ENCODE measurements around the gene GALNTL6. TPM values are rescaled to one million over a fixed set of nuclear protein-coding genes. Genes with fewer than 3 reads are reported as not detected.

The GALNTL6 gene
- total and polyA plus RNA-seq, 2 experiments from 2014 or later: 0.38 to 0.40 TPM

DNA sequence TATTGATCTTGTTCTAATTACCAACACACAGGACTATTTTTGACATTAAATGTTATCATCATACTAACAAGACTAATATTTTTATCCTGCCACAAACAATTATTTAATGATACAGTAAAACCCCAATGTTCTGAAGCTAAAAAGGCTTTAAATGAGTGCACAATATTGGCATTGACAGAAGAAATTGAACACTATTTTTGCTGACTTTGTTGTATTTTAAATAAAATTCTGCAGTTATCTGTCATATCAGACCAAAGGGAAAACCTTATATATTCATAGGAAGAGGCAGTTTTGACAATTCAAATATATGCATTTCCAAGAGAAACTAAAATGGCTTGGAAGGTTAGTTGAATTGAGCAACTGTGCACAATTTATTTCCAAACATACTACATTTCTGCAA lies 957.6 kb downstream of the GALNTL6 start (continued):
- TF ChIP-seq ZNF462 (CRISPR knock-in tag; IDR thresholded peaks at IDR 0.05): no peak
- no peak for TF ChIP-seq CREB1 (CRISPR knock-in tag; IDR thresholded peaks at IDR 0.05; ENCODE audit: low read depth)
- no peak for TF ChIP-seq ZNF331 (CRISPR knock-in tag; IDR thresholded peaks at IDR 0.05; ENCODE audit: low read depth)
- TF ChIP-seq CTCF (conservative IDR thresholded peaks at IDR 0.05; ENCODE audit: low read depth in 2 of 2): no peak

GRCh38 chr4:172772781-172773180 lies 959.6 kb downstream of the GALNTL6 start:
- Histone ChIP-seq H3K9me2 (ENCODE audit: insufficient read depth) (no peaks in the 10 kb centered on the region), H3K79me2 (replicated peaks; ENCODE audit: insufficient read depth) (no peaks in the 10 kb centered on the region), H3K27ac (ENCODE audit: low read depth) (no peak overlapping the region), H4K20me1 (replicated peaks; ENCODE audit: insufficient read depth) (no peaks in the 10 kb centered on the region), H3K36me3 (ENCODE audit: insufficient read depth) (no peaks in the 10 kb centered on the region), H2AFZ (no peak overlapping the region), H3K4me3 (no peak overlapping the region), H3F3A (replicated peaks; ENCODE audit: low read depth) (no peaks in the 10 kb centered on the region), H3K27me3 (ENCODE audit: insufficient read depth) (no peaks in the 10 kb centered on the region), H3K4me2 (no peak overlapping the region), H3K4me1 (ENCODE audit: insufficient read depth) (no peaks in the 10 kb centered on the region)
- Mint-ChIP-seq H3K9me3 (no peaks in the 10 kb centered on the region), H3K4me3 (no peak overlapping the region), H3K27me3 (ENCODE audit: insufficient read depth, low read depth, poor library complexity) (no peaks in the 10 kb centered on the region), H3K4me1 (no peaks in the 10 kb centered on the region), H3K27ac (no peak overlapping the region), H3K36me3 (ENCODE audit: low read depth) (no peaks in the 10 kb centered on the region)
- DNase-seq (ENCODE audit: low spot score): no peak
- no peak for ATAC-seq
- TF ChIP-seq, protein P1, sequence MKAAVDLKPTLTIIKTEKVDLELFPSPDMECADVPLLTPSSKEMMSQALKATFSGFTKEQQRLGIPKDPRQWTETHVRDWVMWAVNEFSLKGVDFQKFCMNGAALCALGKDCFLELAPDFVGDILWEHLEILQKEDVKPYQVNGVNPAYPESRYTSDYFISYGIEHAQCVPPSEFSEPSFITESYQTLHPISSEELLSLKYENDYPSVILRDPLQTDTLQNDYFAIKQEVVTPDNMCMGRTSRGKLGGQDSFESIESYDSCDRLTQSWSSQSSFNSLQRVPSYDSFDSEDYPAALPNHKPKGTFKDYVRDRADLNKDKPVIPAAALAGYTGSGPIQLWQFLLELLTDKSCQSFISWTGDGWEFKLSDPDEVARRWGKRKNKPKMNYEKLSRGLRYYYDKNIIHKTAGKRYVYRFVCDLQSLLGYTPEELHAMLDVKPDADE (IDR thresholded peaks at IDR 0.05): no peak
- TF ChIP-seq CTCF (conservative IDR thresholded peaks at IDR 0.05; ENCODE audit: low read depth in 2 of 2): no peak
- TF ChIP-seq, protein P2, sequence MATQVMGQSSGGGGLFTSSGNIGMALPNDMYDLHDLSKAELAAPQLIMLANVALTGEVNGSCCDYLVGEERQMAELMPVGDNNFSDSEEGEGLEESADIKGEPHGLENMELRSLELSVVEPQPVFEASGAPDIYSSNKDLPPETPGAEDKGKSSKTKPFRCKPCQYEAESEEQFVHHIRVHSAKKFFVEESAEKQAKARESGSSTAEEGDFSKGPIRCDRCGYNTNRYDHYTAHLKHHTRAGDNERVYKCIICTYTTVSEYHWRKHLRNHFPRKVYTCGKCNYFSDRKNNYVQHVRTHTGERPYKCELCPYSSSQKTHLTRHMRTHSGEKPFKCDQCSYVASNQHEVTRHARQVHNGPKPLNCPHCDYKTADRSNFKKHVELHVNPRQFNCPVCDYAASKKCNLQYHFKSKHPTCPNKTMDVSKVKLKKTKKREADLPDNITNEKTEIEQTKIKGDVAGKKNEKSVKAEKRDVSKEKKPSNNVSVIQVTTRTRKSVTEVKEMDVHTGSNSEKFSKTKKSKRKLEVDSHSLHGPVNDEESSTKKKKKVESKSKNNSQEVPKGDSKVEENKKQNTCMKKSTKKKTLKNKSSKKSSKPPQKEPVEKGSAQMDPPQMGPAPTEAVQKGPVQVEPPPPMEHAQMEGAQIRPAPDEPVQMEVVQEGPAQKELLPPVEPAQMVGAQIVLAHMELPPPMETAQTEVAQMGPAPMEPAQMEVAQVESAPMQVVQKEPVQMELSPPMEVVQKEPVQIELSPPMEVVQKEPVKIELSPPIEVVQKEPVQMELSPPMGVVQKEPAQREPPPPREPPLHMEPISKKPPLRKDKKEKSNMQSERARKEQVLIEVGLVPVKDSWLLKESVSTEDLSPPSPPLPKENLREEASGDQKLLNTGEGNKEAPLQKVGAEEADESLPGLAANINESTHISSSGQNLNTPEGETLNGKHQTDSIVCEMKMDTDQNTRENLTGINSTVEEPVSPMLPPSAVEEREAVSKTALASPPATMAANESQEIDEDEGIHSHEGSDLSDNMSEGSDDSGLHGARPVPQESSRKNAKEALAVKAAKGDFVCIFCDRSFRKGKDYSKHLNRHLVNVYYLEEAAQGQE (IDR thresholded peaks at IDR 0.05; ENCODE audit: unreplicated experiment): no peak
- TF ChIP-seq EZH2phosphoT487 (IDR thresholded peaks at IDR 0.05; ENCODE audit: unreplicated experiment): no peak
